Calu3 (cell line): ENCODE data around the gene GSK3B. TPM values are rescaled to one million over a fixed set of nuclear protein-coding genes. Genes with fewer than 3 reads are reported as not detected.

Experiments used
- BruUV-seq: library from RNA; stranded (reverse); fragments of 400-500 nt; replicated peaks from 2 replicates; lab custom pipeline; 2021; lab: Mats Ljungman, UMichigan
- CTCF ChIA-PET: fragments of 300-600 bp; sonication (Branson Sonifier 250); formaldehyde crosslinking; loops from one replicate; lab custom pipeline; 2022; ENCODE audit warnings: antibody characterized with exemption; lab: Charles Lee
- DNase-seq: peaks from one replicate; pipeline ENCODE4 v3.0.0; 2022
- H3K27ac Mint-ChIP-seq: one replicate; pipeline ENCODE4 v1.8.0; 2022; ENCODE audit warnings: mixed read lengths; ENCODE audit not compliant: unreplicated experiment
- H3K27me3 Mint-ChIP-seq: one replicate; pipeline ENCODE4 v1.8.0; 2022; ENCODE audit warnings: mixed read lengths; ENCODE audit not compliant: unreplicated experiment
- H3K36me3 Mint-ChIP-seq: one replicate; pipeline ENCODE4 v1.8.0; 2022; ENCODE audit warnings: mild to moderate bottlenecking, moderate library complexity, mixed read lengths; ENCODE audit not compliant: insufficient read depth, unreplicated experiment
- H3K4me1 Mint-ChIP-seq: one replicate; pipeline ENCODE4 v1.8.0; 2022; ENCODE audit warnings: mild to moderate bottlenecking, low read depth, mixed read lengths; ENCODE audit not compliant: unreplicated experiment
- H3K4me3 Mint-ChIP-seq: one replicate; pipeline ENCODE4 v1.8.0; 2022; ENCODE audit warnings: mild to moderate bottlenecking, low read depth, moderate library complexity, mixed read lengths; ENCODE audit not compliant: unreplicated experiment
- H3K9me3 Mint-ChIP-seq: one replicate; pipeline ENCODE4 v1.8.0; 2022; ENCODE audit warnings: low read depth, mixed read lengths; ENCODE audit not compliant: unreplicated experiment
- intact Hi-C: fragments of 100-400 bp; cut with micrococcal nuclease; formaldehyde crosslinking; loops from one replicate; pipeline ENCODE4 v1.10.0; 2022; ENCODE audit not compliant: unreplicated experiment
- total RNA-seq: library from RNA; stranded (reverse); gene quantifications from 2 replicates; pipeline ENCODE4 v1.2.3, GENCODE V29; 2022
- TF ChIP-seq, protein P1 (sequence below): fragments of 200-600 bp; IDR thresholded peaks from one replicate; pipeline ENCODE4 v1.8.0; 2022; ENCODE audit warnings: antibody characterized with exemption; ENCODE audit not compliant: unreplicated experiment

The GSK3B gene
- total RNA-seq, 1 experiment from 2014 or later: 48.6 TPM

DNA sequence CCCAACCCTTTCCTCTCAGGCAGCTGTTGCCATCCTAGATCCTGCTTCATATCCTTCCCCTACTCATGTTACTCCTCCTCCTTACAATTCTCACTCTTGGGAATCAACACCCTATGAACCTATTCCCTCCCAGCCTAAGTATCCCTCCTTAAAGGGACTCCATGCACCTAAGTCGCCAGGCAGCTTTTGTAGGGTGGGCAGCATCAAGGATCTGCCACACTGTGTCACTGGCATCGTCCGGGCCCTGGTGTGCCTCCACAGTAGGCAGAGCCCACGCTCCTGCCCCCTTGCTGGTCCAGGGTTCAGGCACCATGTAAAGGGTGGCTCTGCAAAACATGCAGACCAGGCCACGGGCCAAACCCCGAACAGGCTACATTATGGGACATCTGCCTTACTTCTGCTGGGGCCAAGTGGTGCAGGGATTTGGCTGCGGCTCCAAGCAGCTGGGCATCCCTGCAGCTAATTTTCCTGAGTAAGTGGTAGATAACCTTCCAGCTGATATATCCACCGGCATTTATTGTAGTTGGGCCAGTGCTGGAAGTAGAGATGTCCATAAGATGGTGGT lies 53.4 kb downstream of the GSK3B start:
- H3K9me3 Mint-ChIP-seq: peaks cover 19% of the 10 kb centered on the region
- no TSS peak for BruUV-seq
- H3K27me3 Mint-ChIP-seq: no peaks in the 10 kb centered on the region
- intact Hi-C loops: no loop called here
- no peak overlapping the region for H3K4me3 Mint-ChIP-seq
- no peaks in the 10 kb centered on the region for H3K4me1 Mint-ChIP-seq
- H3K27ac Mint-ChIP-seq: no peak overlapping the region
- CTCF ChIA-PET: interaction anchor here (1.2 kb wide), 1 partner anchor 12 kb away, joined by 3 read pairs; no protein-coding TSS in a partner anchor
- no peak for DNase-seq
- peaks cover 11% of the 10 kb centered on the region for H3K36me3 Mint-ChIP-seq
- TF ChIP-seq, protein P1, sequence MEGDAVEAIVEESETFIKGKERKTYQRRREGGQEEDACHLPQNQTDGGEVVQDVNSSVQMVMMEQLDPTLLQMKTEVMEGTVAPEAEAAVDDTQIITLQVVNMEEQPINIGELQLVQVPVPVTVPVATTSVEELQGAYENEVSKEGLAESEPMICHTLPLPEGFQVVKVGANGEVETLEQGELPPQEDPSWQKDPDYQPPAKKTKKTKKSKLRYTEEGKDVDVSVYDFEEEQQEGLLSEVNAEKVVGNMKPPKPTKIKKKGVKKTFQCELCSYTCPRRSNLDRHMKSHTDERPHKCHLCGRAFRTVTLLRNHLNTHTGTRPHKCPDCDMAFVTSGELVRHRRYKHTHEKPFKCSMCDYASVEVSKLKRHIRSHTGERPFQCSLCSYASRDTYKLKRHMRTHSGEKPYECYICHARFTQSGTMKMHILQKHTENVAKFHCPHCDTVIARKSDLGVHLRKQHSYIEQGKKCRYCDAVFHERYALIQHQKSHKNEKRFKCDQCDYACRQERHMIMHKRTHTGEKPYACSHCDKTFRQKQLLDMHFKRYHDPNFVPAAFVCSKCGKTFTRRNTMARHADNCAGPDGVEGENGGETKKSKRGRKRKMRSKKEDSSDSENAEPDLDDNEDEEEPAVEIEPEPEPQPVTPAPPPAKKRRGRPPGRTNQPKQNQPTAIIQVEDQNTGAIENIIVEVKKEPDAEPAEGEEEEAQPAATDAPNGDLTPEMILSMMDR: no peak

DNA sequence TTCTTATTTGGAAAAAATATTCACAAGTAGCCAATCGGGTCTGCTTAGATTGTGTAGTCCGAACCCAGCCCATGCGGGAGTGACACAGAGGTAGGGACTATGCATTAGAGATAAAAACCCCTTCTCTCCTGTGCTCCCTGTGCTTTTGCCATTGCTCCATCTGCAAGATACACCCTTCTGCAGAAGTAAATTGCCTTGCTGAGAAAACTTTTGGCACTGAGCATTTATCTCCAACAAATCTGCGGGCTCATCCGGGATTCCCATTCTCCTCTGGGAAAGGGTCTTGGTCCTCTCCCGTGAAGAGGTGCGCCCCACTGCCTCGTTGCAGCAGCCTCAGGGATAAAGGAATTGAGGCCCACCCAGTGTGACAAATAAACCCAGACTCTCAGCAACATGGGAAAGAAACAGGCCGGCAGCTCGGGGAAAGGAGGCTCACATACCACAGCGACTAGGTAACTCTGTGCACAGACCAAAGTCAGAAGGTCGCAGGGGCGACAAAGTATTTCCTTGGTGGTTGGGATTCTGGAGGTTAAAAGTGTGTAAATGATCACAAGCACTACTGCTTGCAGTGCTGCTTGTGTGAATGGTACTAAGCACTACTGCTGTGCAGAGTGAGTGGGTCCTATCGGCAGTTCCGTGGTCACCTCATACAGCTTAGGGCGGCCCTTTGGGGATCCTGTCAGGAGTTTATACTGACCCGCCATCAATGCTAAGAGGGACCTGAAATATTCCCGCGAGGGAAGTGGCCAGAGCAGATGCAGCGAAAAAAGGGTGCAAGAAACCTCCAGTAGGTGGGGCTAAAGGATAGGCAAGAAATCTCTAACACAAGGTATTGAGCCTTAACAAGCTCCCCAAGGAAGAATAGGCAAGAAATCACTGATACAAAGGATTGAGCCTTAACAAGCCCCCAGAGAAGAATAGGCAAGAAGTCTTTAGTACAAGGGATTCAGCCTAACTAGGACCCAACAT lies 54.3 kb downstream of the GSK3B start:
- Mint-ChIP-seq H3K4me3 (no peak overlapping the region), H3K4me1 (no peaks in the 10 kb centered on the region), H3K27me3 (no peaks in the 10 kb centered on the region), H3K9me3 (peaks cover 15% of the 10 kb centered on the region), H3K36me3 (peaks cover 11% of the 10 kb centered on the region), H3K27ac (no peak overlapping the region)
- TF ChIP-seq, protein P1: no peak
- no TSS peak for BruUV-seq
- intact Hi-C loops: no loop called here
- no peak for DNase-seq
- CTCF ChIA-PET: interaction anchor here (1.2 kb wide), 1 partner anchor 13 kb away, joined by 3 read pairs; no protein-coding TSS in a partner anchor

DNA sequence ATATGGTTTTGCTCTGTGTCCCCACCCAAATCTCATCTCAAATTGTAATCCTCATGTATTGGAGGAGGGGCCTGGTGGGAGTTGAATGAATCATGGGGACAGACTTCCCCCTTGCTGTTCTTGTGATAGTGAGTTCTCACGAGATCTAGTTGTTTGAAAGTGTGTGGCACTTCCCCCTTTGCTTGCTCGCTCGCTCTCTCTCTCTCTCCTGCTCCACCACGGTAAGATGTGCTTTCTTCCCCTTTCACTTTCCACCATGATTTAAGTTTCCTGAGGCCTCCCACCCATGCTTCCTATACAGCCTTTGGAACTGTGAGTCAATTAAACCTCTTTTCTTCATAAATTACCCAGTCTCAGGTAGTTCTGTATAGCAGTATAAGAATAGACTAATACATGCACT lies 60.7 kb downstream of the GSK3B start:
- CTCF ChIA-PET: no interaction called here
- H3K4me1 Mint-ChIP-seq: peaks cover 11% of the 10 kb centered on the region

DNA sequence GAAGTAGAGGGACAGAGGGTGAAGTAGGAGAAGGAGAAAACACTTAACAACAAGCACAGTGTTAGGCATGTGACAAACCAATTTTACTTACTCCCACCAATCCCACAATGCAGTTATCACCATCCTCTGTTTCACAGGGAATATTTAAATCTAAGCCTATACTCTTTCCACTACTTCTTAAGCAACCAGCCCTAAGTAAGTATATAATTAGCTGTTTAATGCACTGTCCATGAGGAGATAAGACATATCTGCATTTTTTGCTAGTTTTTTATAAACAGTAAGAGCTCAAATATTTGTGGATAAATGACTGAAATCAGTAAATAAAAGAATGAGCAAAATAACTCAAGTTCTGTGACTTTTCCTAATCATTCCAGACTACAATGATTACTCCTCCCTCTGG lies 62.7 kb downstream of the GSK3B start:
- Mint-ChIP-seq H3K27ac (no peak overlapping the region), H3K27me3 (no peaks in the 10 kb centered on the region), H3K36me3 (no peaks in the 10 kb centered on the region), H3K9me3 (peaks cover 3% of the 10 kb centered on the region), H3K4me1 (peaks cover 11% of the 10 kb centered on the region), H3K4me3 (no peak overlapping the region)
- BruUV-seq: no TSS peak
- CTCF ChIA-PET: no interaction called here
- TF ChIP-seq, protein P1: no peak
- DNase-seq: no peak
- intact Hi-C loops: no loop called here

More for the DNA sequence above, 60.7 kb downstream of the GSK3B start:
- DNase-seq: no peak
- intact Hi-C loops: no loop called here
- Mint-ChIP-seq H3K27me3 (no peaks in the 10 kb centered on the region), H3K27ac (no peak overlapping the region), H3K36me3 (no peaks in the 10 kb centered on the region), H3K4me3 (no peak overlapping the region), H3K9me3 (peaks cover 3% of the 10 kb centered on the region)
- TF ChIP-seq, protein P1: no peak
- BruUV-seq: no TSS peak
